ENCODE measurements around the gene OPCML. TPM values are rescaled to one million over a fixed set of nuclear protein-coding genes. Genes with fewer than 3 reads are reported as not detected.

The OPCML gene
- total RNA-seq, 1 donor, result not detected

DNA sequence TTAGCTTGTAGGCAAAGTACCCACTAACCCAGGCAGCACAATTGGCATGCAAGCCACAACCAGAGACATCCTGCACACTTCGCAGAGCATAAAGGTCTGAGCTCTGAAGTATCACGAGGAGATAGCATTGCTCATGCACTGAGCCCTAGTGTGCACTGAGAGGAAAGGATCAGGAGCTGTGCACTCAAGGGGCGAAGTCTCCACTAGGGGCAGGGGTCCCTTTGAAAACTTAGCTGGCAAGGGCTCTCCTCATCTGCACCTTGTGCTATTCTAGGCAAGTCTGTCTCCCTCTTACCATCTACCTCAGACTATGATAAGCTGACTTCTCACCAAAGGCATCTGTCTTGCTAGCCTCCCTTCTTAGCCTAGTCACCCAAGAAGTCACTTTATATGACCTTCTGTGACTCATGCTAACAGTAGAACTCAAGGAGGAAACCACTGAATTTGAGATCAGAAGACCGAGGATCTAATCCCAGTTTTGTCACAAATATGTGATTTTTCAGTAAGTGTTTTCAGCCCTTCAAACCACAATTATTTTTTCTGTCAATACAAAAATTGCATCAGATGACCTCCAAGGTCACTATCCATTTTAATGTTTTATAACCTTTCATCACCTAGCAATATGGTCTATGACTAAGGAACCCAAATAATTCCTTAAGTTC is 1083.8 kb downstream of the OPCML start:
- DNase-seq (ENCODE audit: low read depth), result no peak
- no peak overlapping the region for H3K4me3 ChIP-seq (ENCODE audit: low read depth, low read length)
- TF ChIP-seq, protein P1, sequence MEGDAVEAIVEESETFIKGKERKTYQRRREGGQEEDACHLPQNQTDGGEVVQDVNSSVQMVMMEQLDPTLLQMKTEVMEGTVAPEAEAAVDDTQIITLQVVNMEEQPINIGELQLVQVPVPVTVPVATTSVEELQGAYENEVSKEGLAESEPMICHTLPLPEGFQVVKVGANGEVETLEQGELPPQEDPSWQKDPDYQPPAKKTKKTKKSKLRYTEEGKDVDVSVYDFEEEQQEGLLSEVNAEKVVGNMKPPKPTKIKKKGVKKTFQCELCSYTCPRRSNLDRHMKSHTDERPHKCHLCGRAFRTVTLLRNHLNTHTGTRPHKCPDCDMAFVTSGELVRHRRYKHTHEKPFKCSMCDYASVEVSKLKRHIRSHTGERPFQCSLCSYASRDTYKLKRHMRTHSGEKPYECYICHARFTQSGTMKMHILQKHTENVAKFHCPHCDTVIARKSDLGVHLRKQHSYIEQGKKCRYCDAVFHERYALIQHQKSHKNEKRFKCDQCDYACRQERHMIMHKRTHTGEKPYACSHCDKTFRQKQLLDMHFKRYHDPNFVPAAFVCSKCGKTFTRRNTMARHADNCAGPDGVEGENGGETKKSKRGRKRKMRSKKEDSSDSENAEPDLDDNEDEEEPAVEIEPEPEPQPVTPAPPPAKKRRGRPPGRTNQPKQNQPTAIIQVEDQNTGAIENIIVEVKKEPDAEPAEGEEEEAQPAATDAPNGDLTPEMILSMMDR (IDR thresholded peaks at IDR 0.05; ENCODE audit: insufficient read depth, low read depth, low read length), result no peak

DNA sequence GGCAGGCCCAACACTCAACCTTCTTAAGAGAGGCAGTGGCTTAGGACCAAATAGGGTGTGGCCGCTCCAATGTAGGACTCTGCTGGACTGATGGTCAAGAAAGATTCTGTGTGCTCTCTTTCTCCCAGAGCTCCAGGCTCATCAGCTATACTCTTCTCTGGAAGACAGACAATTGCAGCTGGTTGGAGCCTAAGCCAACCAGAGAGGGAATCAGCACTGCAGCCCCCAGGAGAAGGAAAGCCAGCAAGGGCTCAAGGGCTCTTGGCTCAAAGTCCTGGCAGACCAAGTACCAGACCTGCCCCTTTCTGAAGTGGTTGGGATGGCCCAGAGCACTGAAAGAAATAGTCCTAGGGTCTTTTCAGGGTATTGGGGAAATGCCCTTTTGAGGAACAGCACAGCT is 1084.5 kb downstream of the OPCML start:
- TF ChIP-seq, protein P1 (IDR thresholded peaks at IDR 0.05; ENCODE audit: insufficient read depth, low read depth, low read length), result no peak
- DNase-seq (ENCODE audit: low read depth), result no peak

DNA sequence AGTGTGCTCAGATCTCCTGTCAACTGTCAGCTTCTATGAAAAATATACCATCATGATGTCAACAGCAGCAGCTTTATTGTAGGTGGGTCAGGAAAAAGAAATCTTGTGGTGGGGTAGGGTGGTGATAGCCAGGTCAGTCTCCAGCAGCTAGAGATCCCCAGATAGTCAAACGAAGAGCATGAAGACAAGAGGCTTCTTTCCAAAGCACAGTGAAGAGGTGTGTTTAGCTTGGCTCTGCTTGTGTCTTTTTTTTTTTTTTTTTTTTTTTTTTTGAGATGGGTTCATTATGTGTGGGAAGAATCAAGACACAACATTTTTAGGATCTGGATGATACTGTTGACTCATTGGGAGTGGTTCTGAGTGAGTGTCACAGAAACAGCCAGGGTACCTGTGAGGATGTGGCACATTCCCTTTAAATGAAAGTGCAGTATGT is 1086.4 kb downstream of the OPCML start:
- no peak overlapping the region for H3K4me3 ChIP-seq (ENCODE audit: low read depth, low read length)
- DNase-seq (ENCODE audit: low read depth), result no peak
- TF ChIP-seq, protein P1 (IDR thresholded peaks at IDR 0.05; ENCODE audit: insufficient read depth, low read depth, low read length), result no peak

More for the DNA sequence above, 1084.5 kb downstream of the OPCML start:
- H3K4me3 ChIP-seq (ENCODE audit: low read depth, low read length), result no peak overlapping the region

DNA sequence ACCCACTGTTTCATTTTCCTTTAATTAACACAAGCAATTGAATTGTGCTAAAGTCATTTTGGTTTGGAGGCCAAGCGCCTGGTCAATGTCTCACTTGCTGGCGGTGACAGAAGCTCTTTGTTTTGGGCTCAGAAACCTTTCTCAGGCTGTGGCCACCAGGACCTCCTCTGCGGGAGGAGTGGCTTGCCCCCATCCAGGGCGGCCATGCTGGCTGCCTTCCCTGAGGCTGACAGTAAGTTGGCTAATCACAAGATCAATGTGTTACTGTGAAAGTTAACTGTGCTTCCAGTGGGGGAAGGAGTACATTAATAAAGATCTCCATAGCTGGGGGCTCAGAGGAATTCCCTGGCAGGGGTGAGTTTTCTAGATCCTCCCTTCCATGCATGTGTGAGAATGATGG is 1087.4 kb downstream of the OPCML start:
- TF ChIP-seq, protein P1 (IDR thresholded peaks at IDR 0.05; ENCODE audit: insufficient read depth, low read depth, low read length), result no peak
- no peak overlapping the region for H3K4me3 ChIP-seq (ENCODE audit: low read depth, low read length)
- no peak for DNase-seq (ENCODE audit: low read depth)

DNA sequence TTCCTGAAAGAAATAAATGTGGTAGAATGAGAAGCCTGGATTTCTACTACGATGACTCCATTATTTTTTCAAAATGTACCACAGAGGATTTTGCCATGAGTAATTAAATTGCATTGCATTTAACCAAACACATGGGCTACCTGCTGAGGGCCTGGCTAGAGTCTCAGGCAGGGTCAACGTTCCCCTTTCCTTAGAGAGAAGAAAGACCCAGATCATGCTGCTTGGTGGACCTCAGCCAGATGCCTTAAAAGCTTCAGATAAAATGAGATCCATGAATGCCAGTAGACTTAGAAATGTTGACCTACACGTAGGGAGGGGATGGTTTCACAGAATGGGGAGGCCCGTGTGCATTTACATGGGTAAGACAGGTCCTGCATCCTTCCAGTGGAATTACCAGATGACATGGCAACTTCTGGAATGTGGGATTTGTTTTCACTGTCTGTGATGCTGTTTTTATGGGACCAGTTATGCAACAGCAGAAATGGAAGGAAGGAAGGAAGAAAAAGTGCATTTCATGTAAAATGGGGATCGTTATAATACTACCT is 1092.5 kb downstream of the OPCML start:
- no peak overlapping the region for H3K4me3 ChIP-seq (ENCODE audit: low read depth, low read length)
- no peak for DNase-seq (ENCODE audit: low read depth)
- TF ChIP-seq, protein P1 (IDR thresholded peaks at IDR 0.05; ENCODE audit: insufficient read depth, low read depth, low read length), result no peak

DNA sequence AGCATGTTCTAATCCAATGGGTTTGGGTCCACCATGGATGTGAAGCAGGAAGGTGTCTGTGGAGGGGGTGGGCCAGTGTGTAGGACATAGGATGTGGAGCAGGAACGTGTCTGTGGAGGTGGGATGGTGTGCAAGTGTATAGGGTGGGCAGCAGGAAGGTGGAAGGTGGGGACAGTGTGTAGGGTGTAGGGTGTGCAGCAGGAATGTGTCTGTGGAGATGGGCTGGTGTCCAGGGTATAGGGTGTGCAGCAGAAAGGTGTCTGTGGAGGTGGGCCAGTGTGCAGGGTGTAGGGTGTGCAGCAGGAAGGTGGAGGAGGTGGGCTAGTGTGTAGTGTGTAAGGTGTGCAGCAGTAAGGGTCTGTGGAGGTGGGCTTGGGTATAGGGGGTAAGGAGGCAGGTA is 1093.9 kb downstream of the OPCML start:
- TF ChIP-seq, protein P1 (IDR thresholded peaks at IDR 0.05; ENCODE audit: insufficient read depth, low read depth, low read length), result no peak
- no peak for DNase-seq (ENCODE audit: low read depth)

More for the DNA sequence above, 1093.9 kb downstream of the OPCML start:
- no peak overlapping the region for H3K4me3 ChIP-seq (ENCODE audit: low read depth, low read length)
